DMS153 treated with DMSO at 0.1 percent for 48 hours (cell line): ENCODE data around the gene CACNA2D2.

Experiments
- DNase-seq: peaks from one replicate; lab custom pipeline; 2025; ENCODE audit not compliant: unreplicated experiment; lab: John Stamatoyannopoulos, UW

The CACNA2D2 gene

GRCh38 chr3:50317300-50317699, 186.1 kb downstream of the CACNA2D2 start:
- DNase-seq, result no peak

GRCh38 chr3:50316657-50317242, 186.7 kb downstream of the CACNA2D2 start:
- DNase-seq, result no peak

GRCh38 chr3:50314816-50315215, 188.6 kb downstream of the CACNA2D2 start:
- no peak for DNase-seq

- no peak for DNase-seq
These were observed 189.1 kb downstream of the CACNA2D2 start for GRCh38 chr3:50314342-50314741.
